A673 (cell line): Measurements from ENCODE around the gene MCF2L2.

Source experiments
- EZH2 ChIP-seq: fragments of 200-600 bp; sonication (generic); IDR thresholded peaks from 2 replicates; pipeline ENCODE4 v1.6.1; 2017; ENCODE audit warnings: borderline replicate concordance, low read depth, mild to moderate bottlenecking, mixed read lengths, antibody characterized with exemption, low read length; ENCODE audit not compliant: poor library complexity, severe bottlenecking
- TF ChIP-seq, protein P1 (sequence below): fragments of 300-800, 200-600 bp; sonication (generic); conservative IDR thresholded peaks from 2 replicates; pipeline ENCODE4 v1.5.1; 2017; ENCODE audit warnings: low read depth, mild to moderate bottlenecking, antibody characterized with exemption, low read length, moderate library complexity, mixed read lengths

DNA sequence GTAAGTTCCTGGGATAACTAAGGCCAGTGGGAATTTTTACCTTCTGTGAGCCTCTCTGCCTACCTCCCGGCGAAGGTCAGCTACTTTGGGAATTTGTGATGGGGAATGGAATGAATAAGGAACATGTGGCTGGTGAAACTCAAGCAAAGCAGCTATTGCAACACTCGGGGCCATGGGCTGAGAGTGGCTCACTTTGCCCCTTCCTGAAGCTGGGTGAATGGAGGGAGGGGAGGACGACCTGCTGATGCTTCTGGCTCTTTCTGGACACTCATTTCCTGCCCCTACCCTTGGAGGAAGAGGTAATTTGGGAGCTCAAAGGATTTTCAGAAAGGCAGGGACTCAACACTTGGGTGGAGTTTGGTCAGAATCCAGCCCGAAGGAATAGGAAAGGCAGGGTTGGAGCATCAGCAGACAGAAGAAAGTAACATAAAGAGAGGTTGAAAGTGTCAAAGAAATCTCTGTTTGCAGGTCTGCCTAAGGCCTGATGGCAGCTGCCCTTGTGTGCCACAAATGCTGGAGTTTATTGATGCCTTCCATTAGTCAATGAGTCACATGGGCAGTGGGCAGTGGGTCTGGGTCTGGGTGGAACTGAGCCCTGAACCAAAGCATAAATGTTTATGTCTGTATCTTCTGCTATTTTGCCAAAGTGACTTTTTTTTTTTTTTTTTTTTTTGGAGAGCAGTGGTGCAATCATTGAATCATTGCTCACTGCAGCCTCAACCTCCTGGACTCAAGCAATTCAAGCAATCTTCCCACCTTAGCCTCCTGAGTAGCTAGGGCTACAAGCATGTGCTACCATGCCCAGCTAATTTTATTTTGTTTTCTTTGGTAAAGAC, 278.3 kb downstream of the MCF2L2 start:
- TF ChIP-seq, protein P1, sequence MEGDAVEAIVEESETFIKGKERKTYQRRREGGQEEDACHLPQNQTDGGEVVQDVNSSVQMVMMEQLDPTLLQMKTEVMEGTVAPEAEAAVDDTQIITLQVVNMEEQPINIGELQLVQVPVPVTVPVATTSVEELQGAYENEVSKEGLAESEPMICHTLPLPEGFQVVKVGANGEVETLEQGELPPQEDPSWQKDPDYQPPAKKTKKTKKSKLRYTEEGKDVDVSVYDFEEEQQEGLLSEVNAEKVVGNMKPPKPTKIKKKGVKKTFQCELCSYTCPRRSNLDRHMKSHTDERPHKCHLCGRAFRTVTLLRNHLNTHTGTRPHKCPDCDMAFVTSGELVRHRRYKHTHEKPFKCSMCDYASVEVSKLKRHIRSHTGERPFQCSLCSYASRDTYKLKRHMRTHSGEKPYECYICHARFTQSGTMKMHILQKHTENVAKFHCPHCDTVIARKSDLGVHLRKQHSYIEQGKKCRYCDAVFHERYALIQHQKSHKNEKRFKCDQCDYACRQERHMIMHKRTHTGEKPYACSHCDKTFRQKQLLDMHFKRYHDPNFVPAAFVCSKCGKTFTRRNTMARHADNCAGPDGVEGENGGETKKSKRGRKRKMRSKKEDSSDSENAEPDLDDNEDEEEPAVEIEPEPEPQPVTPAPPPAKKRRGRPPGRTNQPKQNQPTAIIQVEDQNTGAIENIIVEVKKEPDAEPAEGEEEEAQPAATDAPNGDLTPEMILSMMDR = no peak
- TF ChIP-seq EZH2 = no peak
